ENCODE data around the gene TMEM202. TPM values are rescaled to one million over a fixed set of nuclear protein-coding genes. Genes with fewer than 3 reads are reported as not detected.

The TMEM202 gene
- total and polyA plus RNA-seq, 4 donors: not detected

DNA sequence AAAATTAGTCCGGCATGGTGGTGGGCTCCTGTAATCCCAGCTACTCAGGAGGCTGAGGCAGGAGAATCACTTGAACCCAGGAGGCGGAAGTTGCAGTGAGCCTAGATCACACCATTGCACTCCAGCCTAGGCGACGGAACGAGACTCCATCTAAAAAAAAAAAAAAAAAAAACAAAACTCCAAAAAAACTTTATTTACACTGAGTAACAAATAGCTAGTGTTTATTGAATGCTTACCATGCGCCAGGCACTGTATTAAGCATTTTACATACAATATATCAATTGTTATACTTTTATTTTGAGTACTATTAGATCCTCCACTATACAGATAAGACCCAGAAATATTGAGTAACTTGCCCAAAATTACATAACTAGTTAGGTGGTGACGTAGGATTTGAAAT lies 58.6 kb downstream of the TMEM202 start:
- Histone ChIP-seq H3K4me3 (ENCODE audit: low read depth, low read length) (no peak overlapping the region), H3K27me3 (ENCODE audit: control insufficient read depth, insufficient read depth, low read length) (no peaks in the 10 kb centered on the region), H3K4me1 (ENCODE audit: control insufficient read depth, insufficient read depth, low read length) (no peaks in the 10 kb centered on the region), H3K9me3 (ENCODE audit: control insufficient read depth, insufficient read depth, low read length) (no peaks in the 10 kb centered on the region), H3K36me3 (ENCODE audit: control insufficient read depth, insufficient read depth, low read length) (no peaks in the 10 kb centered on the region), H3K27ac (ENCODE audit: low read depth, low read length) (no peak overlapping the region)
- no CpG with 5 or more reads among the region's 7 CpGs for WGBS (ENCODE audit: insufficient coverage)
- DNase-seq (ENCODE audit: low read depth in 4 of 6, low spot score in 6 of 6): no peak

Other genes starting within 250 kb of the TMEM202 start
- 1 to 10 TPM; 1.4 to 1.8 TPM for gene GRAMD2A, start 200.5 kb upstream of the TMEM202 start, total RNA-seq
- gene GRAMD2A, start 200.5 kb upstream of the TMEM202 start, polyA plus RNA-seq (ENCODE audit: insufficient read length in 2 of 2): 1 to 10 TPM; 2.7 to 3.8 TPM
- gene PKM, start 167.1 kb upstream of the TMEM202 start, total RNA-seq: 100 to 1,000 TPM; 461 to 632 TPM
- 100 to 1,000 TPM; 661 to 718 TPM for gene PKM, start 167.1 kb upstream of the TMEM202 start, polyA plus RNA-seq (ENCODE audit: insufficient read length in 2 of 2)
- gene PARP6, start 125.8 kb upstream of the TMEM202 start, total RNA-seq: 100 to 1,000 TPM in 1 of 2 donors, 10 to 100 TPM in 1; 55.4 to 114 TPM
- 100 to 1,000 TPM; 199 to 201 TPM for gene PARP6, start 125.8 kb upstream of the TMEM202 start, polyA plus RNA-seq (ENCODE audit: insufficient read length in 2 of 2)
- 1 to 10 TPM; 6.8 to 8.5 TPM for gene CELF6, start 78.1 kb upstream of the TMEM202 start, total RNA-seq
- 10 to 100 TPM; 18.2 to 18.7 TPM for gene CELF6, start 78.1 kb upstream of the TMEM202 start, polyA plus RNA-seq (ENCODE audit: insufficient read length in 2 of 2)
- gene HEXA, start 22.3 kb upstream of the TMEM202 start, total RNA-seq: 100 to 1,000 TPM in 1 of 2 donors, 10 to 100 TPM in 1; 52.8 to 108 TPM
- 10 to 100 TPM; 65.5 to 81.1 TPM for gene HEXA, start 22.3 kb upstream of the TMEM202 start, polyA plus RNA-seq (ENCODE audit: insufficient read length in 2 of 2)
- 10 to 100 TPM; 67.6 to 73.8 TPM for gene ARIH1, start 76.0 kb downstream of the TMEM202 start, total RNA-seq
- 100 to 1,000 TPM; 141 to 179 TPM for gene ARIH1, start 76.0 kb downstream of the TMEM202 start, polyA plus RNA-seq (ENCODE audit: insufficient read length in 2 of 2)